Liver (tissue), 3 donors: ENCODE measurements around the gene SPRYD3.

Source experiments
- ATF3 ChIP-seq: IDR thresholded peaks from 2 replicates; pipeline ENCODE4 v1.6.1; 2016; ENCODE audit warnings: antibody characterized with exemption
- CTCF ChIP-seq: fragments of 150-350 bp; IDR thresholded peaks from 2 replicates; pipeline ENCODE4 v1.5.1; 2017; ENCODE audit warnings: improper control_type of control experiment, low read depth, low read length; ENCODE audit not compliant: missing input control
- EGR1 ChIP-seq, 2 donors: IDR thresholded peaks; 2 replicates each; pipeline ENCODE4 v1.6.1; 2016 to 2018; ENCODE audit warnings: antibody characterized with exemption in 2 of 2, low read depth in 2 of 2
- FOXA1 ChIP-seq: IDR thresholded peaks from 2 replicates; pipeline ENCODE4 v1.6.1; 2016; ENCODE audit warnings: antibody characterized with exemption
- GABPA ChIP-seq, 2 donors: IDR thresholded peaks in 1 of 2; conservative IDR thresholded peaks in 1 of 2; 2 replicates each; pipeline ENCODE4 v1.6.1; 2016; ENCODE audit warnings: antibody characterized with exemption in 2 of 2, mild to moderate bottlenecking in 1 of 2, moderate library complexity in 1 of 2
- HNF4G ChIP-seq: IDR thresholded peaks from 2 replicates; pipeline ENCODE4 v1.6.1; 2016; ENCODE audit warnings: antibody characterized with exemption
- MAX ChIP-seq: IDR thresholded peaks from 2 replicates; pipeline ENCODE4 v1.6.1; 2016; ENCODE audit warnings: antibody characterized with exemption
- RAD21 ChIP-seq, 2 donors: IDR thresholded peaks; 2 replicates each; pipeline ENCODE4 v1.6.1; 2016; ENCODE audit warnings: antibody characterized with exemption in 2 of 2, mild to moderate bottlenecking in 2 of 2
- REST ChIP-seq: IDR thresholded peaks from 2 replicates; pipeline ENCODE4 v1.6.1; 2016; ENCODE audit warnings: antibody characterized with exemption, mild to moderate bottlenecking
- SP1 ChIP-seq: IDR thresholded peaks from 2 replicates; pipeline ENCODE4 v1.6.1; 2018; ENCODE audit warnings: antibody characterized with exemption, mild to moderate bottlenecking
- TAF1 ChIP-seq: conservative IDR thresholded peaks from 2 replicates; pipeline ENCODE4 v1.6.1; 2016; ENCODE audit warnings: antibody characterized with exemption, mild to moderate bottlenecking
- YY1 ChIP-seq: IDR thresholded peaks from 2 replicates; pipeline ENCODE4 v1.6.1; 2016; ENCODE audit warnings: antibody characterized with exemption, mild to moderate bottlenecking
- ZBTB33 ChIP-seq: IDR thresholded peaks from 2 replicates; pipeline ENCODE4 v1.6.1; 2016; ENCODE audit warnings: antibody characterized with exemption
- donor health status: healthy.
- donor health status: healthy.

- TF ChIP-seq REST (no peak), CTCF (no peak), FOXA1 (no peak), YY1 (no peak), RAD21 (IDR thresholded peaks at IDR 0.05) (no peak), SP1 (no peak), TAF1 (no peak), HNF4G (no peak), EGR1 (IDR thresholded peaks at IDR 0.05; ENCODE audit: low read depth in 2 of 2) (no peak), GABPA (IDR thresholded peaks at IDR 0.05 in 1 of 2, conservative IDR thresholded peaks at IDR 0.05 in 1 of 2) (no peak), MAX (no peak), ATF3 (no peak), ZBTB33 (no peak)
Observed at GRCh38 chr12:53103860-53104305, 24.7 kb upstream of the SPRYD3 start.
